A172 (cell line): ENCODE results near the gene PPP1R10. TPM values are rescaled to one million over a fixed set of nuclear protein-coding genes. Genes with fewer than 3 reads are reported as not detected.

Experiments
- DNase-seq: peaks from one replicate; pipeline ENCODE4 v3.0.0-alpha.2; 2015; ENCODE audit warnings: low spot score
- total RNA-seq: library from RNA; depleted of rRNA; stranded (reverse); fragments of >200 nt; shearing (Covaris generic); gene quantifications from 2 replicates; pipeline ENCODE4 v1.2.3, GENCODE V29; 2014

Gene PPP1R10
- total RNA-seq, 1 experiment from 2014 or later, result 22.6 TPM

DNA sequence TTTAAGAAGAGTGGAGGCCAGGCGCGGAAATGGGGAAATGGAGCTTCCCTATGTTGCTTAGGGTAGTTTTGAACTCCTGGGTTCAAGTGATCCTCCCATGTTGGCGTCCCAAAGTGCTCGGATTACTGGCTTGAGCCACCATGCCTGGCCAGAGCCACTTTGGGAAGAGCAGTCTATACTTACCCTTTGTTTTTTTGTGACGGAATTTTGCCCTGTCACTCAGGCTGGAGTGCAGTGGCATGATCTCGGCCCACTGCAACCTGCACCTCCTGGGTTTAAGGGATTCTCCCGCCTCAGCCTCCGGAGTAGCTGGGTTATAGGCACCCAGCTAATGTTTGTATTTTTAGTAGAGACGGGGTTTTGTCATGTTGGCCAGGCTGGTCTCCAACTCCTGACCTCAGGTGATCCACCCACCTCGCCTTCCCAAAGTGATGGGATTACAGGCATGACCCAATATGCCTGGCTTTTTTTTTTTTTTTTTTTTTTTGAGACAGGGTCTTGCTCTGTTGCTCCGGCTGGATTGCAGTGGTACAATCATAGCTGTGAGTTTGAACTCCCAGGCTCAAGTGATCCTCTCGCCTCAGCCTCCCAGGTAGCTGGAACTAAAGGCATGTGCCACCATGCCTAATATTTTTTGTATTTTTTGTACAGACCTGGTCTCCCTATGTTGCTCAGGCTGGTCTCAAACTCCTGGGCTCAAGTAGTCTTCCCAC, 18.0 kb downstream of the PPP1R10 start:
- DNase-seq, result no peak

DNA sequence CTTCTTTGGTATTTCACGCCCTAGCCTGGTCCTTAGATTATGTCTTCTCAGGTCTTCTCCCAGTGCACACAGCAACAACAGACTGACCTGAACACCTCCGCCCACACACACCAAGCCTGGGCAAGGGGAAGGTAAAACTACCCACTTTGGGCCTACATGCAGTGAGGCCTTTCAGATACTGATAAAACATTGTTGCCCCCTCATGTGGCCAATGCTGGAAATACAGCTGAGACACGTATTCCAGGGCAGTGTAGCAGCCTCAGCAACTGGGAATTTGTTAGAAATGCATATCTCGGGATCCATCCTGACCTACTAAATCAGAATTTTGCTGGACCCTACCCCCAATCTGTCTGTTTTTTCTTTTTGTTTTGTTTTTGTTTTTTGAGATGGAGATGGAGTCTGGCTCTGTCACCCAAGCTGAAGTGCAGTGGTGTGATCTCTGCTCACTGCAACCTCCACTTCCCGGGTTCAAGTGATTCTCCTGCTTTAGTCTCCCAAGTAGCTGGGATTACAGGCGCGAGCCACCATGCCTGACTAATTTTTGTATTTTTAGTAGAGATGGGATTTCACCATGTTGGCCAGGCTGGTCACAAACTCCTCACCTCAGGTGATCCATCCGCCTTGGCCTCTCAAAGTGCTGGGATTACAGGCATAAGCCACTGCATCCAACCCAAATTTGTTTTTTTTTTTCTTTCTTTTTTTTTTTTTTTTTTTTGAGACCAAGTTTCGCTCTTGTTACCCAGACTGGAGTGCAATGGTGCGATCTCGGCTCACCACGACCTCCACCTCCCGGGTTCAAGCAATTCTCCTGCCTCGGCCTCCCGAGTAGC, 19.5 kb downstream of the PPP1R10 start:
- DNase-seq, result peak; percentile 75

DNA sequence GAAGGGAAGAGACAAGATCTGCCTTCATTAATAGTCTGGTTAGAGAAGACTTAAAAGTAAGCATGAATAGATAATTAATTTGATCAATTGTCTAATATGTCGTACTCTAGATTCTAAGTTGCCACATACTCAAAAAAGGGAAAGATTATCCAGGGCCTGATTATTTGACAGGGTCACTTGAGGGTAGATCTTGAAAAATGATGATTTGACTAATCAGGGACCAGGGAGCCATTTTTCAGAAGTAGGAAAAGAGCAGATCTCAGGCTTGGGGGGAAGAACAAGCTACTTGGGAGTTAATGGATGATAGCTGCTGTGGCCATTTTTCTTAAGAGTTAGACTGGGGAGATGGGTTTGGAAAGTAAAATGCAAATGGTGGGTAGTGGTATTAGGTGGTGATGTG, 24.8 kb downstream of the PPP1R10 start:
- no peak for DNase-seq

DNA sequence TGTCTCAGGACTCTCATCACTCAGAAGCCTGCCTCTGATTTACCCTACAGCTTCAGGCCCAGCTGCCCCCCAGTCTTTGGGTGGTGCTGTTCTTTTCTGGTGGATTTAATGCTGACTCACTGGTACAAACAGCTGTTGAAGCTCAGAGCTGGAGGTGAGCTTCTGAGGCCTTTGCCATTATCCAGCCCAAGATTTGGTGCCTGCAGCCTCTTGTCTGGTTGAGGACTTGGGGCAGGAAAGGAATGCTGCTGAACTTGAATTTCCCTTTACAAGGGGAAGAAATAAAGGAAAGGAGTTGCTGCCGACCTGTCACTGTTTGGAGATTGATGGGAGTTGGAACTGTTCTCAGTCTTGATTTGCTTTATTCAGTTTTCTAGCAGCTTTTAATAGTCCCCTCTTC, 26.0 kb downstream of the PPP1R10 start:
- no peak for DNase-seq

DNA sequence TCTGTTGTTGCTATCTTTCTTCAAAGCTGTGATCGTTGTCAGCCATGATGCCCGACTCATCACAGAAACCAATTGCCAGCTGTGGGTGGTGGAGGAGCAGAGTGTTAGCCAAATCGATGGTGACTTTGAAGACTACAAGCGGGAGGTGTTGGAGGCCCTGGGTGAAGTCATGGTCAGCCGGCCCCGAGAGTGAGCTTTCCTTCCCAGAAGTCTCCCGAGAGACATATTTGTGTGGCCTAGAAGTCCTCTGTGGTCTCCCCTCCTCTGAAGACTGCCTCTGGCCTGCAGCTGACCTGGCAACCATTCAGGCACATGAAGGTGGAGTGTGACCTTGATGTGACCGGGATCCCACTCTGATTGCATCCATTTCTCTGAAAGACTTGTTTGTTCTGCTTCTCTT, 26.5 kb downstream of the PPP1R10 start:
- no peak for DNase-seq

DNA sequence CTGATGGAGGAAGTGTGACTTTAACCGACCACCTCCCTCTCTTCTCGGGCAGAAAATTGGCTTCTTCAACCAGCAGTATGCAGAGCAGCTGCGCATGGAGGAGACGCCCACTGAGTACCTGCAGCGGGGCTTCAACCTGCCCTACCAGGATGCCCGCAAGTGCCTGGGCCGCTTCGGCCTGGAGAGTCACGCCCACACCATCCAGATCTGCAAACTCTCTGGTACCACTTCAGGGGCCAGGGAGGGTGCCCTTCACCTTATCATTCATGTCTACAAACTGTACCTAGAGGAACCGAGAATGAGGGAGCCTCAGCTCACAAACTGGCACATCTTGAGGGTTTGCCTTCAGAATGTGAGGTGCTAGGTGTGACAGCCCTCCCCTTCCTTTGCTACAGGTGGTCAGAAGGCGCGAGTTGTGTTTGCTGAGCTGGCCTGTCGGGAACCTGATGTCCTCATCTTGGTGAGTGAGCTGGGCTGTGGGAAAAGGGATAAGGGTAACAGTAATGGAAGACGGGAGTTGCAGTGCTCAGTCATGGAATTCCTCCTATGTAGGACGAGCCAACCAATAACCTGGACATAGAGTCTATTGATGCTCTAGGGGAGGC, 27.2 kb downstream of the PPP1R10 start:
- DNase-seq, result no peak

DNA sequence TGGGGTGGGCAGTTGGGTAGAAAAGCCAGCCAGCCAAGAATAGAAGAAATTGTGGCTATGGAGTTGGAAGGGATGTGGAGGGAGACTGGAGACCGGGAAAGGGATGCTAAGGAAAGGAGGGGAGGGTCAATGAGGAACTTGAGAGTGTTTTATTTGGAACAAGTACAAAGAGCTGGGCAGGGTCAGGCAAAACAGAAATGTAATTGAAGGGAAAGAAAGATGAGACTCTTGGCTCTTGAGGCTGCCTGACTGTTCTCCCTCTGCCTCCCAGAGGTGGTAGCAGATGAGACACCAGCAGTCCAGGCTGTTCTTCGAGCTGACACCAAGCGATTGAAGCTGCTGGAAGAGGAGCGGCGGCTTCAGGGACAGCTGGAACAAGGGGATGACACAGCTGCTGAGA, 33.1 kb downstream of the PPP1R10 start:
- no peak for DNase-seq

DNA sequence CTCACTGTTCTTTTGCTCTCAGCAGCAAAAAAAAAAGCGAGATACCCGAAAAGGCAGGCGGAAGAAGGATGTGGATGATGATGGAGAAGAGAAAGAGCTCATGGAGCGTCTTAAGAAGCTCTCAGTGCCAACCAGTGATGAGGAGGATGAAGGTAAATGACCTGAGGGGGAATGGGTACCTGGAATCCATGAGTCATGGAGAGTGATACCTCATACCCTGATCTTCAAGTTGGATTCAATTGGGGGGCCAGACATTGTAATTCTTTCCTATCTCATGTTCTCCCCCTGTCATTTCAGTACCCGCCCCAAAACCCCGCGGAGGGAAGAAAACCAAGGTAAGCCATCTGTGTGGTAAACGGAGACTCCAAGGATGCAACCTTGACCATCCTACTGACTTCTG, 39.0 kb downstream of the PPP1R10 start:
- DNase-seq, result no peak

DNA sequence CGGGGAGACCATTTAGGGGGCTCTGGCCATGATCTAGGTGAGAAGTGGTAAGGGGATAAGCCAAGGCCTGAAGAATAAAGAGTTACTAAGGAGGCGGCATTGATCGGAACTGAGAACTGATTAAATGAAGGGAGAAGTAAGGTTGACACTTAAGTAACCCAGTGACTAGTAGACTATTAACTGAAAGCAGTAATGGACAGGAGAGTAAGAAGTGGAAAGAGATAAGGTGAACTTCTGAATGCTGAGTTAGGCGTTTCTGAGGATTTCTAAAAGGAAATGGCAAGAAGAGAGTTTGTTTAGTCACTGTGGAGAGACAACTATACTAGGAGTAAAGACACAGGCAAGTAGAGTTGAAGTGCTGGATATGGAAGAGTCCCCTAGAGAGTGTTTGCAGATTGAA, 43.9 kb downstream of the PPP1R10 start:
- no peak for DNase-seq

DNA sequence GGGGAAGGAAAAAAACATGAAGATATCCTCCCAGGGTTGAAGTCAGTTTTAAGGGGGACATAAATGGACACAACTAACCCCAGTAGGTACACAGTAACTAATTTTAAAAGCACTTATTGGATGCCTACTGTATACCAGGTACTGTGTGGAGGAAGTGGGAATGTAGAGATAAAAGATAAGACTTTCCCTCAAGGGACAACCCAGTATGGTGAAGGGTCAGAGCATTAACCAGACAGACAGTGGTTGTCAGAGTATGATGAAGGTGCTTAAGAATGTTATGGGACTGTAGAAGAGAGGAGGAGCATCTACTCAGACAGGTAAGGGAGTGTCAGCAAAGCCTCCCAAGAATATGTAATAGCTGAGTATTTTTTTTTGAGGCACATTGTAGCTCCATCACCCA, 44.9 kb downstream of the PPP1R10 start:
- DNase-seq, result no peak

DNA sequence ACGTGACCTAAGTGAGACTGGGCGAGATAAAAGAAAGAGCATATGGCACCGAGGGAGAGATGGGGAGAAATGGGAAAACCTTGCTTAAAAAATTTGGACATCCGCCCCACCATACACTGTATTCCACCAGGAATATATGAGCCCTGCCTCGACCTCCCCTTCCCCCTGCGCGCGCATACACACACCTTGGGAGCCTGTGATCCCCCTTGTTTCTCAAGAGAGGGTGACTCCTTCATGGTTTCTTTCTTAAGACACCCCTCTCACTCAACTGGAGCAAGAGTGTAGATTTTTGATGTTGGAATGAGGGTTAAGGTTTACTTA, 45.3 kb downstream of the PPP1R10 start:
- DNase-seq, result no peak

DNA sequence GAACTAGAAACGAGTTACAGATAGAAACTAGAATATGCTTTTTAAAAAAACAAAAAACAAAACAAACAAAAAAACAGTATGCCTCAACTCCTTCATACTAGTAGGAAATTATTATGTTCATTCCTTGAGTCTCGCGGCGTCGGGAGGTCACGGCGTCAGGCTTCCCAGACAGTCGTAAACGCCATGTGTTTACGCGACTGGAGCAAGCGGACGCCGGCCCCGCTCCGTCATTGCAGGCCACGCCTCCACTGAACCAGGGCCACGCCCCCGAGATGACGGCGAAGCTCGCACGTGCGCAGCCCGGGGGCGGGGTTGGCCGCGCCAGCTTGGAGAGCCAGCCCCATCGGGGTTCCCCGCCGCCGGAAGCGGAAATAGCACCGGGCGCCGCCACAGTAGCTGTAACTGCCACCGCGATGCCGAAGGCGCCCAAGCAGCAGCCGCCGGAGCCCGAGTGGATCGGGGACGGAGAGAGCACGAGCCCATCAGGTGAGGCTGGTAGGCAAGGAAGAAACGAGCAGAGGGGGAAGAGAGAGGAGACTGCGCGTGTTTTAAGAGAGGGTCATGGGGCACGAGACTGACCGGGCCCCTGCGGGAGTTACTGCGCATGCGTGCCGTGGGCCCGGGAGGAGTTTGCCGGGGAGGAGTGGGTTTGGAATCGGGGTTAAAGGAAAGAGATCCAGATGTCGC, 45.8 kb downstream of the PPP1R10 start, which contains the start of gene ABCF1:
Gene ABCF1 (plus strand): TSS at position 368 of the 687 bp plus-strand sequence. CDS start 46 bp downstream, at position 414.
- peak; percentile 85 for DNase-seq

DNA sequence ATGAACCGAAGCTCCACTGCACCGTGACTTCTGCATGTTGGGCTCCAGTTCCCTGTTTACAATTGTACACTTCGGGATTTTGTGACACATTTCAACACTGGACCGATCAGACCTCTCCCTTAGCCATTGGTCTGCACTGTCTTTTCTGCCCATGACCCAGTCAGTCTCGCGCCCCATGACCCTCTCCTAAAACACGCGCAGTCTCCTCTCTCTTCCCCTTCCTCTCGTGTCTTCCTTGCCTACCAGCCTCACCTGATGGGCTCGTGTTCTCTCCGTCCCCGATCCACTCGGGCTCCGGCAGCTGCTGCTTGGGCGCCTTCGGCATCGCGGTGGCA, 46.3 kb downstream of the PPP1R10 start:
- no peak for DNase-seq

DNA sequence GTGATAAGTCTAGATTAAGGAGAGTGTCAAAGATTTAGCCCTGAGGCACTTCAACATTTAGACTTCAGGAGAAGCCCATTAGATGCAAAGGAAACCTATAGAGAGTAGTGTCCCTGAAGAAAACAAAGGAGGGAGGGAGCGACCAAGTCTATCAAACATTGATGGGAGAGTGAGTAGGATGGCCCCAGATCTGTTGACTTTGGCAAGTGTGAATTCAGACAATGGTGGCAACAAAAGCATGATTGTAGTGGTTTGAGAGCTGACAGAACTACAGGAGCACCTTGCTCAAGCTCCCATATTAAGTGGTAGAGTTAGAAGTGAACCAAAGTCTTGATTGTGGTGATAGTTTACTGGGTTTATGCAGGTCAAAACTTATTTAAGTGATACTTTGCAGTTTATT, 46.8 kb downstream of the PPP1R10 start:
- no peak for DNase-seq

DNA sequence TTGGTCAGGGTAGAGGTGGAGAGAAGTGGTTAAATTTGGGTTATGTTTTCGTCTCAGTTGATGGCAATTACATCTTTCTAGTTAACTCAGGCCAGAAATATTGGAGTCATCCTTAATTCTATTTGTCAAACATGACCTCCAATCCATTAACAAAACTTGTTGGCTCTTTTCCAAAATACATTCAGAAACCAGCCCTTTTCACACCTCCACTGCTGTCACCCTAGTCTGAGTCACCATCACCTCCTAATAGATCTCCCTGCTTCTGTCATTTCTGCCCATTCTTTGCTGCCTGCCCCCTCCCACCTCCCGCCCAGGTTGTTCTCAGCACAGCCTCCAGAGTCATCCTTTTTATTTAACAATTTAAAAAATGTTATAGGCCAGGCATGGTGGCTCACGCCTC, 48.8 kb downstream of the PPP1R10 start:
- no peak for DNase-seq

DNA sequence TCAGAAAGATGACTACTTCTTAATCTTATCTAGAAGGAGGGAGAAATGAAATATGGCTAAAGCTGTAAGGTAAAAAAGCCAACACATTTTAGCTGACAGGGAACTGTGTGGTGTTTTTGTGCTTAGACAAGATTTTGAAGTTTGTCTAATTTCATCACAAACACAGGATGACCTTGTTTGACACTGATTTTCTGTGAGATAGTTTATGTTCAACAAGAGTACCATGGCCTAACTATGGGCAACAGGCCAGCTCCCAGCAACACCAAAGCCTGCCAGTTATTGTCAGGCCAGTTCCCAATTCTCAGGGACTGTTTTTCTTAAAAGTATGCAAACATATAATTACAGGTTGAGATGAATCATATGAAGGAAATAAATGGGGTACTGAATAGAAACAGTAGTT, 51.3 kb downstream of the PPP1R10 start:
- no peak for DNase-seq

DNA sequence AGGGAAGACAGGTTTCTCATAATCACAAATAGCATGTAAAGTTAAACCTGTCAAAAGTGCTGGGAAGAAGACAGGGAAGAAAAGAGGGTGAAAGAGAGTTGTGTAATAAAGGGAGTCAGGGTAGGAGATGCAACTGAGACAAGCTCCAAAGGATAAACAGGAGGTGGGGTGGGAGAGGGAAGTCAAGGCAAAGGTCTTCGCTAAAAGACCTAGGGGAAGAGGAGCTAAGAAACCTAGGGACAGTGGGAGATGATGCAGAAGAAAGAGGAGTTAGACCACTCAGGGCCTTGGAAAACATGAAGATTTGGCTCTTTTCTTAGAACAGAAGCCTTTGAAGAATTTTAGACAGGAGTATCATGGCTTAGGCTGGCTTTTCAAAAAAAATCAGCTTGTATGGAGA, 52.9 kb downstream of the PPP1R10 start:
- DNase-seq, result no peak

DNA sequence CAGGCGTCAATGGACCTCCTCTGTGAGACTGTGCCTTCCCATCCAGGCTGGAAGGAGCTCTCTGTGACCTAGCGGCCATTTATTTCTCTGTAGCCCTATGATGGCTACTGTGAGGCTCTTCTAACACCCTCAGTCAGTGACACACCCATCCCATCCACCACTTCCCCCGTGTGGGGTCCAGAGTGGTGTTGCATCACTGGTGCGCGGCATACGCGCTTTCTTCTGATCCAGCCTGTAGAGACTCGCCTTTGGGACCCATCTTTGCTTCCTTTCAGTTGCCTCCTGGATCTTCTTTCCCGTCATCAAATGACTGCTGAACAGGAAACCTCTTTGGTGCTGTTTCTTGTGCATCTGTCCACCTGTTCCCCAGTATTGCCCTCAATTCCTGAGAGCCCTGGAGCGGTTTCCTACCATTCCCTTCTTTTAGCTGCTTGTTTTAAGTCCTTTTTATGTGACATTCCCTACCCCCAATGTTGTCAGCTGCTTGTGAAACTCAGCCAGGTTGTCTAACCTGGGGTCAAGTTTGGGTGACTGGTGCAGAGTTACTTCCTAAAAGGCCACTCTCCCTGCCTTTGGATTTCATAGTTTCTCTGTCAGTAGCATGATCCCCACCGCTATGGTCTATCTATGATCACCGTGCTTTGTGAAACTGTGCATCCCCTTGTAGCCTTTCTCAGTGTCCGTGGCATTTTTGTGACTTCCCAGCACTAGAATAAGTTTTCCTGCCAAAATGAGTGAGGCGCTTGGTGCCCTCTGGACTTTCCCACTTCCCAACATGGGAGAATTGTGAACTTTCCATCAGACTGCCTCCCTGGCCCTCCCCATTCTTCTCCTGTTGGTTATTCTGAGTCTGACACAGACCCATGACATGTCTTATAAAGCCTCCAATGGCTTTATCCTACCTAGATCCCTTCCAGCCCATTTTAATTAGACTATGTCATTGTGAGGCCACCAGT, 54.3 kb downstream of the PPP1R10 start:
- no peak for DNase-seq

DNA sequence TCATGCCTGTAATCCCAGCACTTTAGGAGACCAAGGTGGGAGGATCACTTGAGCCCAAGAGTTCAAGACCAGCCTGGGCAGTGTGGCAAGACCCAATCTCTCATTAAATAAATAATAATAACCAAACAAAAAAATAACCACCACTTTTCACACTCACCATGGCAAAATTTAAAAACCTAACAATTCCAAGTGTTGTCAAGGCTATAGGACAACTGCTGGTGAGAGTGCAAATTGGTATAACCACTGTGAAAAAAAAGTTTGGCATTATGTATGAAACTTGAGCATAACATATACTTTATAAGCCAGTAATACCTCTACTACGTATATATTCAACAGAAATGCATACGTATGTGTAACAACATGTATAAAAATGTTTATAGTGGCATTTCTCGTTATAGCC, 56.1 kb downstream of the PPP1R10 start:
- no peak for DNase-seq

DNA sequence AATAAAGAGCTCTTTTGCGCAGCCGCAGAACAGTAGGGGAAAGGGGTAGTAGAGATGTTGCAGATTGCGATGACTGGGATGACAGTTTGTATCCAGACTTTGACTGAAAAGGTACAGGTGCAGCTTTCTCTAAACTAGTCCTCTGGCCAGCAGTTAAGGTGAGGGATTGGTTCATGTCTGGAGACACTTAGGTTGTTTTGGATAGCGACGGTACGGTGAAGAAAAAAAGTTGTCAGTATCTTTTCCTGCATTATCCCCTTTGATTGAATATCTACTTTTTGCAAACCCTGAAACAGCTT, 59.4 kb downstream of the PPP1R10 start:
- no peak for DNase-seq

DNA sequence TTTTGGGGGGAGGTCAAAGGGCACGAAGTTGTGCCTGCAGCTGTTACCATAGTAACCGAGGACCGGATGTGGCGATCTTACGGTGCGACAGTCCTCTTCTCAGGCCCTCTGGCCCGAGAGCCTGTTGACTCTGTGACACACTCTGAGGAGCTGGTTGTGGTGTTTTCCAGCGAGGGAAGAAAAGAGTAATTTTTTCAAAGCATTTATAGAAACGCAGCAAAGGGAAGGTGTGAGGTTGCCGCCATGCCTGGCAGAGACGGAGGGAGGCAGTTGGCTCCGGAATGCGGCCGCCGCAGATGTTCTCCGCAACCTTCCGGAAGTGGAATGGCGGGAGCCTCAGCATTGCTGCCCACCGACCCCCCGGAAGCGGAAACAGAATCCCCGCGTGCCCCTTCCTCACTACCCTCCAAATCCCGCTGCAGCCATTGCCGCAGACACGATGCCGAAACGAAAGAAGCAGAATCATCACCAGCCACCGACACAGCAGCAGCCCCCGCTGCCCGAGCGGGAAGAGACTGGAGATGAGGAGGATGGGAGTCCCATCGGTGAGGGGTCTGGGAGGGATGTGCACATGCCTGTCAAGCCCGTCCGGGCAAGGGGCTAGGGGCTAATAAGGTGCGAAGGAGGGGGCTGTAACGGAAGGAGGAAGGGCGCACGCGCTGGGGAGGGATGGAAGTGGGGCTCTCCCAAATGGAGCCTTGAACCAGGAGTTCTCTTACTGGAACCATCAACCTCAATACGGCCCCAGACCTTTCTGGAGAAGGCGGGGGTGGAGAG, 59.9 kb downstream of the PPP1R10 start, which contains the start of gene PRR3:
Gene PRR3 (plus strand): TSS at position 390 of the 777 bp plus-strand sequence. CDS start 50 bp downstream, at position 440.
- peak; percentile 86 for DNase-seq
